ENCODE measurements around the gene MYL4. TPM values are rescaled to one million over a fixed set of nuclear protein-coding genes. Genes with fewer than 3 reads are reported as not detected.

MYL4 gene
- total and polyA plus RNA-seq, 2 of the 8 experiments (the other 6 are each of a cell fraction or from before 2014, with no cell fraction given), result 0.12 TPM; not detected in 1

- Histone ChIP-seq H3K4me1 (replicated peaks in 1 of 4; ENCODE audit: control insufficient read depth in 3 of 4, insufficient read depth in 4 of 4, low read length in 3 of 4) (peaks cover 0 to 5% (median 5%) of the 10 kb centered on the region in 4 experiments; a peak in 6 of 7 replicates), H3K79me2 (ENCODE audit: control insufficient read depth in 1 of 2, insufficient read depth in 2 of 2, low read length in 2 of 2) (no peaks in the 10 kb centered on the region), H3K4me2 (ENCODE audit: insufficient read depth in 1 of 2, low read depth in 2 of 2, low read length in 2 of 2) (no peak overlapping the region), H2BK12ac (ENCODE audit: low read depth, low read length) (no peak overlapping the region), H3K9me3 (ENCODE audit: insufficient read depth in 2 of 2, low read depth in 1 of 2, low read length in 1 of 2) (no peaks in the 10 kb centered on the region), H2BK20ac (ENCODE audit: low read length) (no peak overlapping the region), H2BK15ac (ENCODE audit: low read length) (no peak overlapping the region), H3K4me3 (ENCODE audit: extremely low read depth in 1 of 4, insufficient read depth in 2 of 4, low read depth in 3 of 4, low read length in 4 of 4) (no peak overlapping the region), H3K23me2 (ENCODE audit: low read depth, low read length) (peaks cover 11% of the 10 kb centered on the region; the same call in 1 of the 2 replicates), H3K23ac (ENCODE audit: insufficient read length) (no peak overlapping the region), H2AK5ac (ENCODE audit: low read depth, low read length) (no peak overlapping the region), H3K27ac (ENCODE audit: low read depth, low read length) (no peak overlapping the region), H2BK5ac (ENCODE audit: low read depth, low read length) (no peak overlapping the region; the same call in 1 of the 2 replicates), H3K27me3 (replicated peaks in 1 of 4; ENCODE audit: control insufficient read depth in 3 of 4, extremely low read depth in 1 of 4, insufficient read depth in 3 of 4, low read length in 3 of 4) (peaks cover 8 to 27% (median 22%) of the 10 kb centered on the region in 4 experiments), H3K9ac (replicated peaks in 1 of 4; ENCODE audit: extremely low read depth in 1 of 4, low read depth in 3 of 4, low read length in 3 of 4) (no peak overlapping the region), H4K91ac (replicated peaks; ENCODE audit: insufficient read length, low read length) (no peak overlapping the region), H3K79me1 (ENCODE audit: low read depth, low read length) (no peaks in the 10 kb centered on the region), H3K18ac (ENCODE audit: extremely low read depth, low read length) (no peak overlapping the region), H4K5ac (ENCODE audit: insufficient read length, low read depth, low read length) (no peak overlapping the region), H3K56ac (replicated peaks; ENCODE audit: insufficient read length, low read depth, low read length) (no peak overlapping the region), H3K4ac (replicated peaks; ENCODE audit: insufficient read length, low read depth, low read length) (no peak overlapping the region), H2BK120ac (replicated peaks; ENCODE audit: low read depth, low read length) (no peak overlapping the region), H3K14ac (ENCODE audit: insufficient read length) (no peak overlapping the region), H4K20me1 (replicated peaks in 1 of 2; ENCODE audit: control insufficient read depth in 1 of 2, insufficient read depth in 2 of 2, low read length in 2 of 2) (peaks cover 0 to 2% of the 10 kb centered on the region in 2 experiments), H4K8ac (ENCODE audit: extremely low read depth, insufficient read depth, low read length) (no peak overlapping the region), H3K36me3 (ENCODE audit: control insufficient read depth in 2 of 4, insufficient read depth in 4 of 4, low read length in 3 of 4) (no peaks in the 10 kb centered on the region), H2AFZ (ENCODE audit: low read length) (peak overlapping the region; percentile 65; the same call in 1 of the 2 replicates)
- ChIA-PET CTCF (ENCODE audit: partially characterized antibody) (interaction anchor here (1.3 to 1.4 kb wide), 2 partner anchors 26 to 54 kb away, joined by 3 to 4 read pairs; no protein-coding TSS in a partner anchor), POLR2A (ENCODE audit: partially characterized antibody) (interaction anchor here (1.5 kb wide), 1 partner anchor 66 kb away, joined by 4 read pairs; the partner anchor contains the start of gene EFCAB13)
- no peak for DNase-seq (ENCODE audit: low read depth in 1 of 2, low spot score in 2 of 2)
- TF ChIP-seq SIX5 (IDR thresholded peaks at IDR 0.05; ENCODE audit: low read depth, low read length) (no peak), KDM4A (IDR thresholded peaks at IDR 0.05; ENCODE audit: low read depth, low read length, severe bottlenecking) (no peak), POLR2A (IDR thresholded peaks at IDR 0.05; ENCODE audit: control extremely low read depth in 1 of 2, low read depth in 2 of 2, low read length in 2 of 2) (no peak), TCF12 (IDR thresholded peaks at IDR 0.05; ENCODE audit: low read depth, low read length) (no peak), USF2 (IDR thresholded peaks at IDR 0.05; ENCODE audit: low read length) (no peak), MAFK (IDR thresholded peaks at IDR 0.05; ENCODE audit: low read depth, low read length) (no peak)
- FAIRE-seq, result no peak
- 61% methylated on average over 9 of the region's 9 CpGs; no CpG with 5 or more reads in 1 of the 2 experiments for WGBS, 2 experiments (ENCODE audit: extremely low coverage in 1 of 2, insufficient coverage in 1 of 2, insufficient read length in 1 of 2, insufficient replicate concordance in 2 of 2, low coverage in 1 of 2, low lambda C conversion rate in 2 of 2, missing lambda C conversion rate in 1 of 2)
Observed at GRCh38 chr17:47257651-47258339, 48.6 kb downstream of the MYL4 start.
